ENCODE results near the gene ZNF655. TPM values are rescaled to one million over a fixed set of nuclear protein-coding genes. Genes with fewer than 3 reads are reported as not detected.

Gene ZNF655
- total RNA-seq, 1 donor from 2014 or later, result 59.7 TPM

GRCh38 chr7:99607548-99607947, 49.1 kb downstream of the ZNF655 start:
- no peak overlapping the region for H2AFZ ChIP-seq (ENCODE audit: low read depth, low read length)
- H3K27ac ChIP-seq (ENCODE audit: low read depth, low read length), result no peak overlapping the region
- H3K4me3 Mint-ChIP-seq (ENCODE audit: unreplicated experiment), result no peak overlapping the region
- no peak for FAIRE-seq
- no peaks in the 10 kb centered on the region for H3K4me1 ChIP-seq (ENCODE audit: insufficient read depth, low read length)
- H4K20me1 ChIP-seq (ENCODE audit: insufficient read depth, low read length), result no peaks in the 10 kb centered on the region
- H3K9me3 Mint-ChIP-seq (ENCODE audit: unreplicated experiment), result peaks cover 3% of the 10 kb centered on the region
- no peaks in the 10 kb centered on the region for H3K36me3 ChIP-seq (ENCODE audit: insufficient read depth, low read length)
- H3K4me1 Mint-ChIP-seq (ENCODE audit: low read depth, unreplicated experiment), result no peaks in the 10 kb centered on the region
- H3K27ac Mint-ChIP-seq (ENCODE audit: unreplicated experiment), result no peak overlapping the region
- no peaks in the 10 kb centered on the region for H3K79me2 ChIP-seq (ENCODE audit: insufficient read depth, low read length)
- no peak overlapping the region for H3K4me3 ChIP-seq (ENCODE audit: insufficient read depth, low read depth, low read length)
- H3K36me3 Mint-ChIP-seq (ENCODE audit: low read depth, unreplicated experiment), result no peaks in the 10 kb centered on the region
- H3K9ac ChIP-seq (ENCODE audit: low read length), result no peak overlapping the region
- no peak overlapping the region for H3K4me2 ChIP-seq (ENCODE audit: low read length)
- no peaks in the 10 kb centered on the region for H3K27me3 ChIP-seq (ENCODE audit: insufficient read depth, low read length)
- DNase-seq (ENCODE audit: low read depth), result no peak
- peaks cover 43% of the 10 kb centered on the region for H3K27me3 Mint-ChIP-seq (ENCODE audit: low read depth, unreplicated experiment)
- no peak for TF ChIP-seq EZH2 (IDR thresholded peaks at IDR 0.05; ENCODE audit: insufficient read depth, low read length)
- TF ChIP-seq CTCF (IDR thresholded peaks at IDR 0.05; ENCODE audit: insufficient read depth, low read depth, low read length), result no peak
- H3K9me3 ChIP-seq (ENCODE audit: insufficient read depth, low read depth, low read length), result no peaks in the 10 kb centered on the region

GRCh38 chr7:99614495-99614894, 56.1 kb downstream of the ZNF655 start:
- FAIRE-seq, result no peak
- Mint-ChIP-seq H3K9me3 (ENCODE audit: unreplicated experiment) (peaks cover 3% of the 10 kb centered on the region), H3K4me3 (ENCODE audit: unreplicated experiment) (no peak overlapping the region)

More at GRCh38 chr7:99614495-99614894, 56.1 kb downstream of the ZNF655 start:
- peaks cover 23% of the 10 kb centered on the region for H3K79me2 ChIP-seq (ENCODE audit: insufficient read depth, low read length)
- H3K27me3 ChIP-seq (ENCODE audit: insufficient read depth, low read length), result no peaks in the 10 kb centered on the region
- H3K36me3 ChIP-seq (ENCODE audit: insufficient read depth, low read length), result peaks cover 6% of the 10 kb centered on the region
- no peak overlapping the region for H3K4me3 ChIP-seq (ENCODE audit: insufficient read depth, low read depth, low read length)
- no peak overlapping the region for H2AFZ ChIP-seq (ENCODE audit: low read depth, low read length)
- no peaks in the 10 kb centered on the region for H3K9me3 ChIP-seq (ENCODE audit: insufficient read depth, low read depth, low read length)
- no peak overlapping the region for H3K9ac ChIP-seq (ENCODE audit: low read length)
- Mint-ChIP-seq H3K27me3 (ENCODE audit: low read depth, unreplicated experiment) (peaks cover 22% of the 10 kb centered on the region), H3K27ac (ENCODE audit: unreplicated experiment) (no peak overlapping the region), H3K4me1 (ENCODE audit: low read depth, unreplicated experiment) (peaks cover 16% of the 10 kb centered on the region), H3K36me3 (ENCODE audit: low read depth, unreplicated experiment) (peaks cover 5% of the 10 kb centered on the region)
- H4K20me1 ChIP-seq (ENCODE audit: insufficient read depth, low read length), result peaks cover 9% of the 10 kb centered on the region
- DNase-seq (ENCODE audit: low read depth), result no peak
- H3K4me1 ChIP-seq (ENCODE audit: insufficient read depth, low read length), result peaks cover 4% of the 10 kb centered on the region
- H3K4me2 ChIP-seq (ENCODE audit: low read length), result no peak overlapping the region
- no peak for TF ChIP-seq EZH2 (IDR thresholded peaks at IDR 0.05; ENCODE audit: insufficient read depth, low read length)
- TF ChIP-seq CTCF (IDR thresholded peaks at IDR 0.05; ENCODE audit: insufficient read depth, low read depth, low read length), result no peak
- H3K27ac ChIP-seq (ENCODE audit: low read depth, low read length), result no peak overlapping the region
